ACC112 (cell line): ENCODE measurements around the gene UBAC1.

Experiments
- H2AFZ ChIP-seq: fragments of 200-600 bp; sonication (generic); one replicate; pipeline ENCODE4 v1.6.0; 2017; ENCODE audit warnings: antibody characterized with exemption, low read length; ENCODE audit not compliant: unreplicated experiment
- H3K27ac ChIP-seq: fragments of 200-600 bp; sonication (generic); 2 replicates; pipeline ENCODE4 v1.5.1; 2014; ENCODE audit warnings: low read depth, mild to moderate bottlenecking, antibody characterized with exemption, low read length, moderate library complexity
- H3K27me3 ChIP-seq: fragments of 200-600 bp; sonication (generic); 2 replicates; pipeline ENCODE4 v1.6.1; 2014; ENCODE audit warnings: mild to moderate bottlenecking, antibody characterized with exemption, low read length, moderate library complexity, mixed read lengths; ENCODE audit not compliant: insufficient read depth
- H3K36me3 ChIP-seq: fragments of 200-600 bp; sonication (generic); 2 replicates; pipeline ENCODE4 v1.6.1; 2016; ENCODE audit warnings: mild to moderate bottlenecking, antibody characterized with exemption, low read length, moderate library complexity, mixed read lengths; ENCODE audit not compliant: insufficient read depth
- H3K4me1 ChIP-seq: fragments of 200-600 bp; sonication (generic); one replicate; pipeline ENCODE4 v1.6.1; 2016; ENCODE audit warnings: low read length, mixed read lengths; ENCODE audit not compliant: insufficient read depth, unreplicated experiment, control insufficient read depth
- H3K4me3 ChIP-seq: fragments of 200-600 bp; sonication (generic); 2 replicates; pipeline ENCODE4 v1.5.1; 2014; ENCODE audit warnings: mild to moderate bottlenecking, low read depth, low read length
- H3K79me2 ChIP-seq: fragments of 200-600 bp; sonication (generic); one replicate; pipeline ENCODE4 v1.6.0; 2016; ENCODE audit warnings: low read length; ENCODE audit not compliant: control insufficient read depth, unreplicated experiment, insufficient read depth

UBAC1 gene

GRCh38 chr9:135903786-135904520 is 57.2 kb downstream of the UBAC1 start:
- H3K4me3 ChIP-seq: no peak overlapping the region
- H3K27ac ChIP-seq: no peak overlapping the region
- H2AFZ ChIP-seq: no peak overlapping the region
- peaks cover 84% of the 10 kb centered on the region for H3K79me2 ChIP-seq
- no peaks in the 10 kb centered on the region for H3K27me3 ChIP-seq
- H3K4me1 ChIP-seq: peaks cover 19% of the 10 kb centered on the region
- no peaks in the 10 kb centered on the region for H3K36me3 ChIP-seq

GRCh38 chr9:135903358-135903656 is 57.9 kb downstream of the UBAC1 start:
- H3K27me3 ChIP-seq: no peaks in the 10 kb centered on the region
- no peaks in the 10 kb centered on the region for H3K36me3 ChIP-seq
- H3K4me1 ChIP-seq: peaks cover 13% of the 10 kb centered on the region
- no peak overlapping the region for H2AFZ ChIP-seq
- H3K4me3 ChIP-seq: no peak overlapping the region
- peaks cover 83% of the 10 kb centered on the region for H3K79me2 ChIP-seq
- no peak overlapping the region for H3K27ac ChIP-seq

- Histone ChIP-seq H3K27ac (no peak overlapping the region), H2AFZ (no peak overlapping the region), H3K4me3 (no peak overlapping the region), H3K79me2 (peaks cover 83% of the 10 kb centered on the region), H3K36me3 (no peaks in the 10 kb centered on the region), H3K4me1 (peaks cover 13% of the 10 kb centered on the region), H3K27me3 (no peaks in the 10 kb centered on the region)
Observed at GRCh38 chr9:135902655-135903357, 58.4 kb downstream of the UBAC1 start.

GRCh38 chr9:135901826-135902225 is 59.3 kb downstream of the UBAC1 start:
- Histone ChIP-seq H3K4me3 (no peak overlapping the region), H3K27me3 (no peaks in the 10 kb centered on the region), H3K36me3 (no peaks in the 10 kb centered on the region), H3K27ac (no peak overlapping the region), H3K4me1 (peaks cover 13% of the 10 kb centered on the region), H3K79me2 (peaks cover 91% of the 10 kb centered on the region), H2AFZ (no peak overlapping the region)

- H3K79me2 ChIP-seq: peaks cover 91% of the 10 kb centered on the region
- H3K4me3 ChIP-seq: no peak overlapping the region
- no peaks in the 10 kb centered on the region for H3K27me3 ChIP-seq
- no peak overlapping the region for H2AFZ ChIP-seq
- no peaks in the 10 kb centered on the region for H3K36me3 ChIP-seq
- peaks cover 13% of the 10 kb centered on the region for H3K4me1 ChIP-seq
- no peak overlapping the region for H3K27ac ChIP-seq
Observed at GRCh38 chr9:135901031-135901758, 60.0 kb downstream of the UBAC1 start.

GRCh38 chr9:135898634-135899407 is 62.4 kb downstream of the UBAC1 start:
- Histone ChIP-seq H3K36me3 (no peaks in the 10 kb centered on the region), H3K4me1 (peaks cover 4% of the 10 kb centered on the region), H3K4me3 (no peak overlapping the region), H2AFZ (no peak overlapping the region), H3K27ac (no peak overlapping the region), H3K27me3 (no peaks in the 10 kb centered on the region), H3K79me2 (peaks cover 88% of the 10 kb centered on the region)

GRCh38 chr9:135896626-135897025 is 64.5 kb downstream of the UBAC1 start:
- no peak overlapping the region for H3K27ac ChIP-seq
- H3K27me3 ChIP-seq: no peaks in the 10 kb centered on the region
- H3K79me2 ChIP-seq: peaks cover 84% of the 10 kb centered on the region
- H3K36me3 ChIP-seq: no peaks in the 10 kb centered on the region
- H3K4me1 ChIP-seq: peaks cover 4% of the 10 kb centered on the region
- no peak overlapping the region for H3K4me3 ChIP-seq
- H2AFZ ChIP-seq: no peak overlapping the region

- no peak overlapping the region for H3K4me3 ChIP-seq
- peaks cover 84% of the 10 kb centered on the region for H3K79me2 ChIP-seq
- H3K27ac ChIP-seq: no peak overlapping the region
- H3K36me3 ChIP-seq: no peaks in the 10 kb centered on the region
- H2AFZ ChIP-seq: no peak overlapping the region
- no peaks in the 10 kb centered on the region for H3K27me3 ChIP-seq
- H3K4me1 ChIP-seq: peaks cover 4% of the 10 kb centered on the region
Observed at GRCh38 chr9:135896205-135896604, 65.0 kb downstream of the UBAC1 start.

GRCh38 chr9:135895202-135895848 is 65.8 kb downstream of the UBAC1 start:
- Histone ChIP-seq H3K27ac (no peak overlapping the region), H3K4me1 (peaks cover 4% of the 10 kb centered on the region), H2AFZ (no peak overlapping the region), H3K36me3 (no peaks in the 10 kb centered on the region), H3K79me2 (peaks cover 89% of the 10 kb centered on the region), H3K27me3 (no peaks in the 10 kb centered on the region), H3K4me3 (no peak overlapping the region)

GRCh38 chr9:135893104-135893503 is 68.1 kb downstream of the UBAC1 start:
- Histone ChIP-seq H3K36me3 (no peaks in the 10 kb centered on the region), H3K4me3 (no peak overlapping the region), H3K27ac (no peak overlapping the region), H2AFZ (no peak overlapping the region), H3K4me1 (peaks cover 4% of the 10 kb centered on the region), H3K79me2 (peaks cover 92% of the 10 kb centered on the region), H3K27me3 (no peaks in the 10 kb centered on the region)
